HL-60/S4 treated with phorbol 12-myristate 13-acetate at 8.2 ng/mL for 4 days and 3 days (cell line): ENCODE data around the gene CAPS.

Experiments used
- in situ Hi-C: fragments of 300-500 bp; cut with MboI; formaldehyde crosslinking; loops from 2 replicates; pipeline ENCODE4 v1.15.0; 2022; ENCODE audit warnings: low sequenced_read_pairs

Gene CAPS

DNA sequence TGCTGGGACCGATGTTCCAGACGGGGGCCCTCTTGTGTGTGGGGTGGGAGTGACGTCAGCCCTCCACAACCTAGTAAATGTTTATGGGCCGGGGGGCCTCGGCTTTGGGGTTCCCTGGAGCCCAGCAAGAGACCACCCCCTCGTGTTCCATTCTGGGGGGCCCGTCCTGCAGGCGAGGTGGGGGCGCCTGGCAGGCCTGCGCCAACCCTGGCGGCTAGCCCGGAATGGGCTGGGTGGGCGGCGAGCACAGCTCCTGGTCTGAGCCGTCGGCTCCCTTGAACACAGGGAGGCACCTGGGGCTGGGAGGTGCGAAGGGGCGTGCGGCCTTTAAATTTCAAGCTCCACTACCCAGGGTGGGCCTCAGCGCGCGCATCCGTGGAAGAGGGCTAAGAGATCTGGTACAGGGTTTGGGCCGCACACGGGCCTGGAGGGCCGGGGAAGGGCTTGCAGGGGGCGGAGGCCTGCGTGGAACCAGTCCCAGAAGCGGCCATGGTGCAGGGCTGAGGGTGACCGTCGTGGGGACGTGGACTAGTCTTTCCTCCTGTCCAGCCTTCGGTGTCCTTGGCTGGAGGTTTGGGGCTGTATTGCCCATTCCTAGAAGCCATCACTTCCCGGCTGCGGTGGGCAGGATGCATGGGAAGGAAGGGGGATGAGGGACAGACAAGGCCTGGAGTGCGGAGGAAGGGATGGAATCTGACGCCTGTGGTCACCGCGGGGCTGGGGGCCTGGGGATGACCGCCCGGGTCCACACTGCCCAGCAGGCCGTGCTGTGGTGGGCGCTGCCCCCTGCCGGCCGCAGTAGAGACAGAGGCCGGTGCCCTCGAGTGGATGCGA lies 21.9 kb upstream of the CAPS start:
- in situ Hi-C loops, result no loop called here

GRCh38 chr19:5892772-5893275 lies 21.2 kb upstream of the CAPS start:
- in situ Hi-C loops, result no loop called here

DNA sequence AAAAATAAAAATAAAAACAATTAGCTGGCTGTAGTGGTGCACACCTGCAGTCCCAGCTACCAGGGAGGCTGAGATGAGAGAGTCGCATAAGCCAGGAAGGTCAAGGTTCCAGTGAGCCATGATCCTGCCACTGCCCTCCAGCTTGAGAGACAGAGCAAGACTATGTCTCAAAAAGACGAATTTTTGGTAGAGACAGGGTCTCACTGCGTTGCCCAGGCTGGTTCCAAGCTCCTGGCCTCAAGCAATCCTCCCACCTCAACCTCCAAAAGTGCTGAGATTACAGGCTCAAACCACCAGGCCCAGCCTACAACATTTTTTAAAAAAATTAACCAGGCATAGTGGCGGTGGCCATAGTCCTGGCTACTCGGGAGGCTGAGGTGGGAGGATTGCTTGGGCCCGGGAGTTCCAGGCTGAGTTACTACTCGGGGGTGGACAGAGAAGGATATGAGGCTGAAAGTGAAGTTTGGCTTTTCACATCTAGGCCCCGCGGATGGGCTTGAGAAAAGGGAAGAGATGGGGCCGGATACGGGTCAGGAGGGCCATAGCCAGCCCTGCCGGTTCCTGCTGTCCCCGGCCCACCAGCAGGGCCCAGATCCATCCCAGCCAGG lies 20.7 kb upstream of the CAPS start:
- in situ Hi-C loops, result no loop called here

- in situ Hi-C loops, result no loop called here
These were observed 19.9 kb upstream of the CAPS start for GRCh38 chr19:5893907-5894703.

- in situ Hi-C loops, result no loop called here
These were observed 19.2 kb upstream of the CAPS start for GRCh38 chr19:5894704-5895349.

DNA sequence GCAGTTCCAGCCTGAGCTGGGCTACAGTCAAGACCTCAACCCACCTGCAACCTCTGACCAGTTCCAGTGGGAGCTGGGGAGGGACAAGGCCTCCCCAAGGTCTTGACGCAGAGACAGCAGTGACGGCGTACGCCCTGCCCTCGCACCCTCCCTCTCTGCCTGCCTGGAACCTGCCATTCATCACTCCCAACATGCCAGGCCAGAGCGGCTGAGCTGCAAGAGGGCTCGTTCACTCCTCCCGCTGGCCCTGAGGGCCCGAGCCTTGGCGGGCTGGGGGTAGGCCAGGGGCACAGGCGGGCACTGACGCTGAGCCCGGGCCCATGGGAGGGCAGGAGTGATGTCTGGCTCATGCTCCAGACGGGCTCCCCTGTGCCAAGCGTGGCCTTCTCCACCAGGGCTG lies 18.6 kb upstream of the CAPS start:
- in situ Hi-C loops, result no loop called here

- in situ Hi-C loops, result no loop called here
These were observed 18.2 kb upstream of the CAPS start for GRCh38 chr19:5895890-5896289.

GRCh38 chr19:5896365-5897076 lies 17.5 kb upstream of the CAPS start:
- in situ Hi-C loops, result no loop called here

DNA sequence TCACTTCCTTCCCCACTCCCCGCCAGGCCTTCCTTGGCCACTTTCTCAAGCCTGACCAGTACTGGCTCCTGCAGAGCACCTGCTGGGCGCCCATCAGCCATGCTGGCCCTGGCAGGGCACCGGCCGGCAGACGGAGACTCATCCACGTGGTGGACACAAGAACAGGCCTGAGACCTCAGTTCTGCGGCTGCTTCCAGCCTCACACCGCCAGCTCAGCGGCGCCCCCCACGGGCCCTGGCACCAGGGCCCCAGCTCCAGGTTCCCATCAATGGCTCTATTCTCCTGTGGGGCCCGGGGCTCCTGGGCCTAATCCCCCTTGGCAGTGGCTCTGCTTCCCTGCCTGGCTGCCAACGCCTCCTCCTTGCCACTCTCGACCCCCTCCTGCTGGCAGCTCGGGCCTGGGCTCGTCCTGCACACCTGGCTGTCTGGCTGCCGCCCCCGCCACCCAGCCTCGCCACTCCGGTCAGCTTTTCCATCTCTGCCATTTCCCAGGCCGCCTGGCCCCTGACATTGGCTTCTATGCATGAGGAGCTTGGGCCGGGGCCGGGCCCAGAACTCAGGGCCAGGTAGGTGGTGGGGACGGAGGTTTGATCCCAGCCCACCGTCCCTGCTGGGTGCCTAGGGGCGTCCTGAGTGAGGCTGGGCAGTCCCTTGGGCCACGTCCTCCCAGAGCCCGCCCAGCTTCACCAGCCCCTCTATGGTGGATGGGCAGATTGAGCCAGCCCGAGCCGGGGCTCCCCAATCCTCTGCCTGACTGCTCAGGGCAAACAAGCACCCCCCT lies 16.7 kb upstream of the CAPS start:
- in situ Hi-C loops, result no loop called here

GRCh38 chr19:5899728-5900526 lies 14.1 kb upstream of the CAPS start:
- in situ Hi-C loops, result no loop called here

GRCh38 chr19:5900976-5901375 lies 13.1 kb upstream of the CAPS start:
- in situ Hi-C loops, result no loop called here

DNA sequence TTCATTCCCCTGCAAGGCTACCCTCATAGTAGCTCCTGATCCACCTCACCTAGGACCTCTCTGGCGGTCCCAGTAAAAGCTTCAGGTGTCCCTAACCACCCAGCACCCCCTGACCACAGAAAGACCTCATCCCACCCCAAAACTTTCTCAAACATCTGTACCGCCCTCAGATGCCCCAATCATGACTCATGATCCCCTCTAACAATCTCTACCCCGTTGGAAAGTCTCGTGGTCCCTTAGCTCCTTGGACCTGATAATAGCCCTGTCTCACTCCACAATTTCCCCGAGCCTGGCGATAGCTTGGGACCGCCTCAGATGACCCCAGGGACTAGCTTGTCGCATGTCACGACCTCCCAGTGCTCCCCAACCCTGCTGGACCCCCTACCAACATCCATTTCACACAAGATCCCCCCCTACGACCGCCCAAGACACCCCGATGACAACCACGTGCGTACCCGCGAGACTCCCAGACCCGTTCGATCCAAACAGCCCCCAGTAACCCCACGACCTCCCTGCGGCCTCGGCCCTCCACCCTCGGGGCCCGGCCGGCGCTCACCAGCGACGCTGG lies 10.9 kb upstream of the CAPS start:
- in situ Hi-C loops, result no loop called here

- in situ Hi-C loops, result no loop called here
These were observed 10.3 kb upstream of the CAPS start, which contains the start of gene NDUFA11 for GRCh38 chr19:5903624-5904351. Gene NDUFA11, minus strand, starts transcription at chr19:5903790. Its CDS starts 82 bp downstream, at chr19:5903708.

DNA sequence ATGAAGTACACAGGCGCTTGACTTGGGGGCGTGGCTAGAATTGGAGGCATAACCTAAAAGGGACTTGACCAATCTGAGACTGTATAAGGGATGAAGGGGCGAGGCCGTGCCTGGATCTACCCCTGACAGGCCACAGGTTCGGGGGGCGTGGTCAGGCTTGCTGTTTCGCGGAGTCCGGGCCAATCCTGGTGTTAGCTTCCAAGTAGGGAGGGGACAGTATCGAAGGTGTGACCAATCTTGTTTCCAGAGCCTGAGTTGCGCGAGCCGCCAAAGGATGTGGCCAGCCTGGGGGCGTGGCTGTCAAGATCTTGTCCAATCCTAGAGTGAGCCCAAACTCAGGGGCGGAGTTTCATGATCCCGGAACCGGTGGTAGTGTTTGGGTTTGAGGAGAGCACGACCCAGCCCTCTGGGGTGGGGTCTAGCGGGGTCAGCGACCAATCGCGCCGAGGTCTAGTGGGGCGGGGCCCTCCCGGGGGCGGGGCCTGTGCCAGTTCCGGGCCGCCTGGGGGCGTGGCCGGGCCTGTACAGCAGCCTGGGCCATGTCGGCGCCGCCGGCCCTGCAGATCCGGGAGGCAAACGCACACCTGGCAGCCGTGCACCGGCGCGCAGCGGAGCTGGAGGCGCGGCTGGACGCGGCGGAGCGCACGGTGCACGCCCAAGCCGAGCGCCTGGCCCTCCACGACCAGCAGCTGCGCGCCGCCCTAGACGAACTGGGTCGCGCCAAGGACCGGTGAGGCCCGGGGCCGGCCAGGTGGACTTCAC lies 9.5 kb upstream of the CAPS start, which contains the start of gene VMAC:
Gene VMAC, plus strand, starts transcription at position 521 of the 762 bp plus-strand sequence. Its CDS starts 19 bp downstream, at position 540.
- in situ Hi-C loops, result no loop called here

DNA sequence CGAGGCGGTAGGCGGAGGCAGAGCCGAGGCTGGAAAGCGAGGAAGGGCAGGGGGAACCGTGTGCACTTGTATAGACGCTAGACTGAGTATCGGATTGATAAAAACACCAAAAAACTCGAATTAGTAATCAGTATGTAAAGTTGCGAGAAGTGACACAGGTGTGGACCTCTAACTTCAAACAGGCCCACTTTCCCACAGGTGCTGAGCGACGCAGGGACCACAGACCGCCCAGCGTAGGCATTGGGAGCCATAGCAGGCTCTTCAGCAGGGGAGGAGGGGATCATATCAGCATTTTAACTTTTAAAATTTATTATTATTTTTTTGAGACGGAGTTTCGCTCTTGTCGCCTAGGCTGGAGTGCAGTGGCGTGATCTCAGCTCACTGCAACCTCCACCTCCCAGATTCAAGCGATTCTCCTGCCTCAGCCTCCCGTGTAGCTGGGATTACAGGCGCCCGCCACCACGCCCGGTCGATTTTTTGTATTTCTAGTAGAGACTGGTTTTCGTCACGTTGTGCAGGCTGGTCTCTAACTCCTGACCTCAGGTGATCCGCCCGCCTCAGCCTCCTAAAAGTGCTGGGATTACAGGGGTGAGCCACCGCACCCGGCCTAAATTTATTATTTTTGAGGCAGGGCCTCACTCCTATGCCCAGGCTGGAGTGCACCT lies 8.8 kb upstream of the CAPS start:
- in situ Hi-C loops, result no loop called here

DNA sequence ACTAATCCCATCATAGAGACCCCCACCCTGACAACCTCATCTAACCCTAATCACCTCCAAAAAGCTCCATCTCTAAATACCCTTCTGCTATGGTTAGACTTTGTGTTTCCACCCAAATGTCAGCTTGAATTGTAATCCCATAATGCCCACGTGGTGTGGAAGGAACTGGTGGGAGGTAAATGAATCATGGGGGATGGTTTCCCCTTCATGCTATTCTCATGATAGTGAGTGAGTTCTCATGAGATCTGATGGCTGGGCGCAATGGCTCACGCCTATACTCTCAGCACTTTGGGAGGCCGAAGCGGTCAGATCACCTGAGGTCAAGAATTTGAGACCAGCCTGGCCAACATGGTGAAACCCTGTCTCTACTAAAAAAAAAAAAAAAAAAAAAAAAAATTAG lies 6.8 kb upstream of the CAPS start:
- in situ Hi-C loops, result no loop called here
